ENCODE data around the gene ENTREP1.
A peak's percentile ranks its signal among the peaks of the same experiment; 100 is the strongest.

The ENTREP1 gene

DNA sequence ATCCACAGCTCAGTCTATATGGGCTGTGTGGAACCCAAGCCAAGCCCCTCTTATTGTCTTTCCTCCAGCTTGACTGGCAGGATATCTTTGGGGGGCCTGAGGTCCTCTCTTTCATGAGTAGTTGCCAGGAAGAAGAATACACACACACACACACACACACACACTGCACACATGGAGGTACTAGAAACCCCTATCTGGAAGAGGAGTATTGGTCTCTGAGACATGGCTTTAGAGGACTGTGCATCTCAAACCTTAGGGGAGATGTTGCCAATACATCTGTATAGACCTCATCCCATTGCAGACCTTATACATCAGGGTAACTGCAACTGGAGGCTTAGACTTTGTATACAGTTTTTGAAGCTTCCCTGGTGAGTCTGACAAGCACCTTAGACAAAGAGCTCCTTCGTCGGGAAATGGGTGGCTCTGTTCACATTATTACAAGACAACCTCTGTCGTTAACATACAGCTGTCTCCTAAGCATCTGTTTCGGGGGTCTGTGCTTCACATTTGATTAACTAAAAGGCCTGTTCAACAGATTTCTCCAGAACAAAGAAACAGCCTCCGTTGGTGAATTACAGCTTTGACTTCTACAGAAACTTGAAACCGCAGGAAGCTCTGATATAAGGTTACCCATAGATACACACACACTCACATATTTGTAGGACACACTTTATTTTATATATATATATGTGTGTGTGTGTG, 5.5 kb upstream of the ENTREP1 start:
- Histone ChIP-seq H3K9me3 (ENCODE audit: control insufficient read depth, low read length) (no peaks in the 10 kb centered on the region), H3K4me1 (ENCODE audit: control insufficient read depth, insufficient read depth, low read length) (peaks cover 4% of the 10 kb centered on the region), H3K4me3 (ENCODE audit: insufficient read depth, low read depth, low read length) (no peak overlapping the region), H3K36me3 (ENCODE audit: control insufficient read depth, insufficient read depth, low read length) (no peaks in the 10 kb centered on the region), H3K27ac (ENCODE audit: insufficient read depth, low read depth, low read length, poor library complexity, severe bottlenecking) (no peak overlapping the region), H3K27me3 (ENCODE audit: control insufficient read depth, insufficient read depth, low read length, poor library complexity, severe bottlenecking) (peaks cover 28% of the 10 kb centered on the region)
- WGBS, 2 experiments: 53 to 56% methylated on average over 5 to 6 of the region's 6 CpGs

DNA sequence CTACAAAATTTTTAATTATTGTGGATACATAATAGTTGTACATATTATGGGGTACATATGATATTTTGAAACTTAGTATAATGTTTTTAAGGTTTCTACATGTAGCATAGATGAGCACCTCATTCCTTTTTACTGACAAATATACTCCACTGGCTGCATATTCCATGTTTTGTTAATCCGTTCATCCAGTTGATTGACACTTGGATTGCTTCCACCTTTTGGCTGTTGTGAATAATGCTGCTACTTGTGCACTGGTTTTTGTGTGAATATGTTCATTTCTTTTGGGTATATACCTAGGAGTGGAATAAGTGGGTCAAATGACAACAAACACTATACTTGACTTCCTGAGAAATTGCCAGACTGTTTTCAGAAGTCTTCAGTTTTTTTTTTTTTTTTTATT, 2.8 kb upstream of the ENTREP1 start:
- H3K27me3 ChIP-seq (ENCODE audit: control insufficient read depth, insufficient read depth, low read length, poor library complexity, severe bottlenecking): peaks cover 55% of the 10 kb centered on the region
- no peak overlapping the region for H3K27ac ChIP-seq (ENCODE audit: insufficient read depth, low read depth, low read length, poor library complexity, severe bottlenecking)
- H3K4me3 ChIP-seq (ENCODE audit: insufficient read depth, low read depth, low read length): no peak overlapping the region
- peaks cover 8% of the 10 kb centered on the region for H3K4me1 ChIP-seq (ENCODE audit: control insufficient read depth, insufficient read depth, low read length)
- no peaks in the 10 kb centered on the region for H3K36me3 ChIP-seq (ENCODE audit: control insufficient read depth, insufficient read depth, low read length)
- WGBS, 2 experiments: 83 to 94% methylated on average over 1 of the region's 1 CpG
- H3K9me3 ChIP-seq (ENCODE audit: control insufficient read depth, low read length): no peaks in the 10 kb centered on the region

DNA sequence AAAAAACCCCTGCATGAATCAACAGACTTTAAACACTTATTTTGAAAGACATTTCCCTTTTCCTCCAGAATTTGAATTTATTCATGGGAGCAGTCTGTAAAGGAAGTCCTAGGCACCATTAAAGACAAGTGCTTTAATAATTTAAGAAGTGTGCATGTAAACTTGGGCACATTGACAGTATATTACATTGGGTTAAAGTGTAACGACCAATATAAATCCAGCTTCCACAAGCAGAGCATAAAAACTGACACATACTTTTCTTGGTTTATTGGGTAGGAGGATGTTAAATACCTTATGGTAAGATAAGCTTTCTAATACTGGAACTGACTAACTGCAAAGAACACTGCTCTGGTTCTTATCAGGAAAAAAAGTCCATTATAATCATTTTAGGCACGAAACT, 1.2 kb upstream of the ENTREP1 start:
- Histone ChIP-seq H3K9me3 (ENCODE audit: control insufficient read depth, low read length) (no peaks in the 10 kb centered on the region), H3K4me3 (ENCODE audit: insufficient read depth, low read depth, low read length) (no peak overlapping the region), H3K27ac (ENCODE audit: insufficient read depth, low read depth, low read length, poor library complexity, severe bottlenecking) (no peak overlapping the region), H3K36me3 (ENCODE audit: control insufficient read depth, insufficient read depth, low read length) (no peaks in the 10 kb centered on the region), H3K4me1 (ENCODE audit: control insufficient read depth, insufficient read depth, low read length) (peaks cover 8% of the 10 kb centered on the region), H3K27me3 (ENCODE audit: control insufficient read depth, insufficient read depth, low read length, poor library complexity, severe bottlenecking) (peaks cover 59% of the 10 kb centered on the region)
- WGBS, 2 experiments: 67% methylated on average over 1 of the region's 2 CpGs; no CpG with 5 or more reads in 1 of the 2 experiments

GRCh38 chr9:69325409-69326212, 596 bp downstream of the ENTREP1 start:
- no peak overlapping the region for H3K27ac ChIP-seq (ENCODE audit: insufficient read depth, low read depth, low read length, poor library complexity, severe bottlenecking)
- WGBS, 2 experiments: 3% methylated on average over 64 of the region's 64 CpGs
- no peaks in the 10 kb centered on the region for H3K9me3 ChIP-seq (ENCODE audit: control insufficient read depth, low read length)
- peaks cover 59% of the 10 kb centered on the region for H3K27me3 ChIP-seq (ENCODE audit: control insufficient read depth, insufficient read depth, low read length, poor library complexity, severe bottlenecking)
- H3K4me1 ChIP-seq (ENCODE audit: control insufficient read depth, insufficient read depth, low read length): peaks cover 4% of the 10 kb centered on the region
- H3K36me3 ChIP-seq (ENCODE audit: control insufficient read depth, insufficient read depth, low read length): no peaks in the 10 kb centered on the region
- peak overlapping the region; percentile 44 for H3K4me3 ChIP-seq (ENCODE audit: insufficient read depth, low read depth, low read length)

- no peak overlapping the region for H3K27ac ChIP-seq (ENCODE audit: insufficient read depth, low read depth, low read length, poor library complexity, severe bottlenecking)
- no peaks in the 10 kb centered on the region for H3K36me3 ChIP-seq (ENCODE audit: control insufficient read depth, insufficient read depth, low read length)
- H3K4me1 ChIP-seq (ENCODE audit: control insufficient read depth, insufficient read depth, low read length): peaks cover 4% of the 10 kb centered on the region
- H3K27me3 ChIP-seq (ENCODE audit: control insufficient read depth, insufficient read depth, low read length, poor library complexity, severe bottlenecking): peaks cover 59% of the 10 kb centered on the region
- H3K9me3 ChIP-seq (ENCODE audit: control insufficient read depth, low read length): no peaks in the 10 kb centered on the region
- WGBS, 2 experiments: 42 to 51% methylated on average over 6 to 7 of the region's 7 CpGs
- no peak overlapping the region for H3K4me3 ChIP-seq (ENCODE audit: insufficient read depth, low read depth, low read length)
Observed at GRCh38 chr9:69326261-69326660, 1.2 kb downstream of the ENTREP1 start.

DNA sequence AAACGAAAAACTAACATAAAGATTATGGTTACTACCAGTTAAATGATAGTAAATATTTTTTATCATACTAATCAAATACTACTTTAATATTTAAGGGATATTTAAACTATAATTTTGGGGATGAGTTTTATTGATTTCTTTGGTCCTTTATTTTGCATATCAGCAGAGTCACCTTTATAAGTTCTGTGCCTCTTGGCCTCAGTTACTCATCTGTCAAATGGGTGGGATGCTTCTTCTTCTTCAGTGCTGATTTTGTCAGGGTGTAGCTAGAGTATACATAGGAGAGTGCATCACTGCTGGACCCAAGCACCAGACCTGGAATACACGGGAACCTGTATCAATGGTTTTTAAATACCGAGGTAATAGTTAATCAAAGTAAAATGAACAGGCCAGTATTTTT, 5.6 kb downstream of the ENTREP1 start:
- Histone ChIP-seq H3K27me3 (ENCODE audit: control insufficient read depth, insufficient read depth, low read length, poor library complexity, severe bottlenecking) (peaks cover 21% of the 10 kb centered on the region), H3K36me3 (ENCODE audit: control insufficient read depth, insufficient read depth, low read length) (no peaks in the 10 kb centered on the region), H3K27ac (ENCODE audit: insufficient read depth, low read depth, low read length, poor library complexity, severe bottlenecking) (no peak overlapping the region), H3K4me1 (ENCODE audit: control insufficient read depth, insufficient read depth, low read length) (peaks cover 3% of the 10 kb centered on the region), H3K9me3 (ENCODE audit: control insufficient read depth, low read length) (no peaks in the 10 kb centered on the region), H3K4me3 (ENCODE audit: insufficient read depth, low read depth, low read length) (no peak overlapping the region)
- 94 to 96% methylated on average over 2 of the region's 3 CpGs for WGBS, 2 experiments

DNA sequence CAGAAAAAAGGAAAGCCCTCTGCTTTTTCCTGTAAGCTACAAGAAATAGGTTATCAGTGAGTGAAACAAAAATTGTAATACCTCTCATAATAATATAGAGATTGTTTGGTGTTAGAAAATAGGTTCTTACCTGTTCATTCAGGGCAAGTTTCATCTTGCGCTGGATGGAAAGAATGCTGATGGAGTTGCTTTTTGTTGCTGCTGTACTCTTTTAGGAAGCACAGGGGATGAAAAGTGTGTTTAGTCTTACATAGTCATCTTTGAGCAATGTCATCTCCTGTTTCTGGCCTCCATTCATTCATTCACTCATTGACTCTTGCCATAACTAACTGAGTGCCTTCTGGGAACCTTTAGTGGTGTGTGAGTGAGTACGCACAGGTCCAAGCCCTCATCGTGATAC, 6.4 kb downstream of the ENTREP1 start:
- no peaks in the 10 kb centered on the region for H3K36me3 ChIP-seq (ENCODE audit: control insufficient read depth, insufficient read depth, low read length)
- H3K4me1 ChIP-seq (ENCODE audit: control insufficient read depth, insufficient read depth, low read length): no peaks in the 10 kb centered on the region
- H3K4me3 ChIP-seq (ENCODE audit: insufficient read depth, low read depth, low read length): no peak overlapping the region
- WGBS, 2 experiments: 96 to 100% methylated on average over 3 of the region's 3 CpGs
- H3K9me3 ChIP-seq (ENCODE audit: control insufficient read depth, low read length): no peaks in the 10 kb centered on the region
- H3K27me3 ChIP-seq (ENCODE audit: control insufficient read depth, insufficient read depth, low read length, poor library complexity, severe bottlenecking): peaks cover 12% of the 10 kb centered on the region
- no peak overlapping the region for H3K27ac ChIP-seq (ENCODE audit: insufficient read depth, low read depth, low read length, poor library complexity, severe bottlenecking)

GRCh38 chr9:69332067-69332685, 7.2 kb downstream of the ENTREP1 start:
- H3K27me3 ChIP-seq (ENCODE audit: control insufficient read depth, insufficient read depth, low read length, poor library complexity, severe bottlenecking): peaks cover 5% of the 10 kb centered on the region
- H3K36me3 ChIP-seq (ENCODE audit: control insufficient read depth, insufficient read depth, low read length): no peaks in the 10 kb centered on the region
- H3K9me3 ChIP-seq (ENCODE audit: control insufficient read depth, low read length): no peaks in the 10 kb centered on the region
- no peak overlapping the region for H3K4me3 ChIP-seq (ENCODE audit: insufficient read depth, low read depth, low read length)
- H3K27ac ChIP-seq (ENCODE audit: insufficient read depth, low read depth, low read length, poor library complexity, severe bottlenecking): no peak overlapping the region
- no peaks in the 10 kb centered on the region for H3K4me1 ChIP-seq (ENCODE audit: control insufficient read depth, insufficient read depth, low read length)
- WGBS, 2 experiments: 89 to 92% methylated on average over 5 of the region's 5 CpGs

DNA sequence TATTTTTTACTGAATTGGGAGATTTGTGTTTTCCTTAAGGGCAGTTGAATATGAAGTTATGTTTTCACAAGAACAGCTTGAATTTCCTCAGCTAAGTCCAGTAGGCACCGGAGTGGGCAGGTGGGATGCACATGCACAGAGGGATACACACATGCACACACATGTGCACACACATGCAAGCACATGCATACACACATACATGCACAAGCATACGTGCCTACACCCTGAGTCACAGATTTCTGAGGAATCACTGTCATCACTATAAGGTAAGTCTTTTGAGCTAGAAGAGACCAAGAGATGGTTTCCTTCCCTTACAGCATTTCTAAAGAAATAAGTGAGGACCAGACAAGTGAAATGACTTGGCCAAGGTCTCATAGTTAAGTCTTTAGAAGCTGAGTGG, 8.7 kb downstream of the ENTREP1 start:
- H3K27ac ChIP-seq (ENCODE audit: insufficient read depth, low read depth, low read length, poor library complexity, severe bottlenecking): no peak overlapping the region

GRCh38 chr9:69334317-69334716, 9.3 kb downstream of the ENTREP1 start:
- no peak overlapping the region for H3K27ac ChIP-seq (ENCODE audit: insufficient read depth, low read depth, low read length, poor library complexity, severe bottlenecking)
- no peaks in the 10 kb centered on the region for H3K4me1 ChIP-seq (ENCODE audit: control insufficient read depth, insufficient read depth, low read length)

More for the DNA sequence above, 8.7 kb downstream of the ENTREP1 start:
- H3K9me3 ChIP-seq (ENCODE audit: control insufficient read depth, low read length): no peaks in the 10 kb centered on the region
- 83 to 96% methylated on average over 2 of the region's 2 CpGs for WGBS, 2 experiments
- H3K4me1 ChIP-seq (ENCODE audit: control insufficient read depth, insufficient read depth, low read length): no peaks in the 10 kb centered on the region
- H3K36me3 ChIP-seq (ENCODE audit: control insufficient read depth, insufficient read depth, low read length): no peaks in the 10 kb centered on the region
- H3K4me3 ChIP-seq (ENCODE audit: insufficient read depth, low read depth, low read length): no peak overlapping the region
- H3K27me3 ChIP-seq (ENCODE audit: control insufficient read depth, insufficient read depth, low read length, poor library complexity, severe bottlenecking): no peaks in the 10 kb centered on the region

More at GRCh38 chr9:69334317-69334716, 9.3 kb downstream of the ENTREP1 start:
- no peaks in the 10 kb centered on the region for H3K27me3 ChIP-seq (ENCODE audit: control insufficient read depth, insufficient read depth, low read length, poor library complexity, severe bottlenecking)
- H3K9me3 ChIP-seq (ENCODE audit: control insufficient read depth, low read length): no peaks in the 10 kb centered on the region
- H3K36me3 ChIP-seq (ENCODE audit: control insufficient read depth, insufficient read depth, low read length): no peaks in the 10 kb centered on the region
- no peak overlapping the region for H3K4me3 ChIP-seq (ENCODE audit: insufficient read depth, low read depth, low read length)

Measured in ectodermal cell (in vitro differentiated cells).